HCT116 (cell line): ENCODE results near the gene CHST11. TPM values are rescaled to one million over a fixed set of nuclear protein-coding genes. Genes with fewer than 3 reads are reported as not detected.

Source experiments
- ATAC-seq: fragments of 200-7000 bp; cut with Tn5 transposase; 2 replicates; pipeline ENCODE4 v1.9.1; 2020; ENCODE audit warnings: mild to moderate bottlenecking, moderate library complexity
- BruUV-seq: library from RNA; stranded (reverse); fragments of 400-500 nt; replicated peaks from 2 replicates; lab custom pipeline; 2021; lab: Mats Ljungman, UMichigan
- CTCF ChIA-PET: fragments of 300-600 bp; sonication (Branson Sonifier 250); formaldehyde crosslinking; loops from one replicate; lab custom pipeline; 2021; ENCODE audit warnings: antibody characterized with exemption; lab: Charles Lee
- POLR2A ChIA-PET: fragments of 300-600, 350-600 bp; sonication (Branson Sonifier 250); formaldehyde crosslinking; loops from one replicate; lab custom pipeline; 2021; ENCODE audit warnings: antibody characterized with exemption; lab: Charles Lee
- RAD21 ChIA-PET, 2 experiments: fragments of 300-600 bp; sonication (Branson Sonifier 250); formaldehyde crosslinking; loops; one replicate each; lab custom pipeline; 2023; ENCODE audit warnings: low total read pairs in 2 of 2; ENCODE audit not compliant: uncharacterized antibody in 2 of 2, unreplicated experiment in 2 of 2, low non-redundant PET in 1 of 2; lab: Charles Lee
- DNase-seq: peaks from one replicate; pipeline ENCODE4 v3.0.0-alpha.2; 2010; ENCODE audit warnings: low read depth, low spot score
- H2AFZ ChIP-seq: fragments of 200-600 bp; shearing (Covaris generic), sonication (generic); 2 replicates; pipeline ENCODE4 v1.6.1; 2017; ENCODE audit warnings: low read depth, mixed run types, mixed read lengths, antibody characterized with exemption, low read length; ENCODE audit not compliant: poor library complexity, severe bottlenecking
- H3K27ac ChIP-seq: 2 replicates; pipeline ENCODE4 v1.5.1; 2012; ENCODE audit warnings: low read depth, low read length
- H3K27me3 ChIP-seq: fragments of 200-600 bp; sonication (generic); 2 replicates; pipeline ENCODE4 v1.6.1; 2016; ENCODE audit warnings: mixed run types, low read length, mixed read lengths; ENCODE audit not compliant: insufficient read depth
- H3K36me3 ChIP-seq, 2 experiments: fragments of 200-500 bp in 1 of 2; fragments of 200-600 bp in 1 of 2; sonication (Bioruptor generic) in 1 of 2; sonication (generic) in 1 of 2; 2 replicates each; pipeline versions ENCODE4 v1.5.1 to v1.6.1; 2014 to 2016; ENCODE audit warnings: low read length in 2 of 2, inconsistent platforms in 1 of 2, mixed read lengths in 1 of 2, mixed run types in 1 of 2; ENCODE audit not compliant: insufficient read depth in 2 of 2, control insufficient read depth in 1 of 2
- H3K4me1 ChIP-seq, 2 experiments: fragments of 200-600 bp in 1 of 2; sonication (generic) in 1 of 2; 2 replicates each; pipeline versions ENCODE4 v1.5.1 to v1.6.1; 2012 to 2017; ENCODE audit warnings: low read length in 2 of 2, inconsistent platforms in 1 of 2, mild to moderate bottlenecking in 1 of 2, mixed read lengths in 1 of 2, mixed run types in 1 of 2, moderate library complexity in 1 of 2; ENCODE audit not compliant: insufficient read depth in 2 of 2, control insufficient read depth in 1 of 2
- H3K4me2 ChIP-seq: fragments of 200-600 bp; sonication (generic); 2 replicates; pipeline ENCODE4 v1.6.1; 2017; ENCODE audit warnings: mixed run types, low read length, mixed read lengths
- H3K4me3 ChIP-seq, 2 experiments: fragments of 200-600 bp in 1 of 2; sonication (generic) in 1 of 2; replicated peaks in 1 of 2; 2 replicates each; pipeline ENCODE4 v1.5.1; 2011 to 2016; ENCODE audit warnings: low read length in 2 of 2, control low read depth in 1 of 2, low read depth in 1 of 2, mild to moderate bottlenecking in 1 of 2, mixed read lengths in 1 of 2, mixed run types in 1 of 2
- H3K79me2 ChIP-seq: fragments of 200-600 bp; sonication (generic); 2 replicates; pipeline ENCODE4 v1.6.1; 2017; ENCODE audit warnings: mild to moderate bottlenecking, mixed run types, low read length, moderate library complexity, mixed read lengths; ENCODE audit not compliant: insufficient read depth
- H3K9ac ChIP-seq: fragments of 200-600 bp; sonication (generic); 2 replicates; pipeline ENCODE4 v1.6.1; 2016; ENCODE audit warnings: low read length, mixed read lengths
- H3K9me2 ChIP-seq: fragments of 200-600 bp; sonication (generic), shearing (Covaris generic); 2 replicates; pipeline ENCODE4 v1.6.1; 2017; ENCODE audit warnings: mixed run types, mild to moderate bottlenecking, moderate library complexity; ENCODE audit not compliant: insufficient read depth
- H3K9me3 ChIP-seq, 2 experiments: fragments of 200-500 bp in 1 of 2; fragments of 200-600 bp in 1 of 2; sonication (Bioruptor generic) in 1 of 2; sonication (generic) in 1 of 2; 2 replicates each; pipeline ENCODE4 v1.6.1; 2014 to 2017; ENCODE audit warnings: low read length in 2 of 2, mixed read lengths in 2 of 2, inconsistent platforms in 1 of 2, low read depth in 1 of 2, mild to moderate bottlenecking in 1 of 2, mixed run types in 1 of 2, moderate library complexity in 1 of 2; ENCODE audit not compliant: control insufficient read depth in 1 of 2, insufficient read depth in 1 of 2
- H4K20me1 ChIP-seq: fragments of 200-600 bp; sonication (generic), shearing (Covaris generic); 2 replicates; pipeline ENCODE4 v1.6.1; 2017; ENCODE audit warnings: mixed run types, mild to moderate bottlenecking, moderate library complexity; ENCODE audit not compliant: insufficient read depth
- ATF3 ChIP-seq: IDR thresholded peaks from 2 replicates; pipeline ENCODE4 v1.6.1; 2012
- CEBPB ChIP-seq: IDR thresholded peaks from 2 replicates; pipeline ENCODE4 v1.6.1; 2012; ENCODE audit warnings: low read depth
- EGR1 ChIP-seq: IDR thresholded peaks from 2 replicates; pipeline ENCODE4 v1.6.1; 2012; ENCODE audit warnings: low read depth
- ELF1 ChIP-seq: IDR thresholded peaks from 2 replicates; pipeline ENCODE4 v1.6.1; 2012; ENCODE audit warnings: low read depth, borderline replicate concordance
- EZH2 ChIP-seq: fragments of 200-600 bp; sonication (generic); IDR thresholded peaks from 2 replicates; pipeline ENCODE4 v1.6.1; 2017; ENCODE audit warnings: antibody characterized with exemption, mixed run types
- EZH2phosphoT487 ChIP-seq: fragments of 200-600 bp; IDR thresholded peaks from 2 replicates; pipeline ENCODE4 v1.6.1; 2018; ENCODE audit warnings: antibody characterized with exemption, borderline replicate concordance
- FOSL1 ChIP-seq: IDR thresholded peaks from 2 replicates; pipeline ENCODE4 v1.6.1; 2012; ENCODE audit warnings: low read depth
- SIN3A ChIP-seq: IDR thresholded peaks from 2 replicates; pipeline ENCODE4 v1.6.1; 2012; ENCODE audit warnings: low read depth
- SP1 ChIP-seq: IDR thresholded peaks from 2 replicates; pipeline ENCODE4 v1.6.1; 2012; ENCODE audit warnings: low read depth
- SRF ChIP-seq: IDR thresholded peaks from 2 replicates; pipeline ENCODE4 v1.6.1; 2012; ENCODE audit warnings: low read depth
- TCF7L2 ChIP-seq: IDR thresholded peaks from 2 replicates; pipeline ENCODE4 v1.7.0; 2011; ENCODE audit warnings: borderline replicate concordance, inconsistent platforms; ENCODE audit not compliant: insufficient read depth, insufficient read length; ENCODE audit errors: extremely low read depth
- ZFX ChIP-seq: fragments of 450-650 bp; IDR thresholded peaks from 2 replicates; pipeline ENCODE4 v1.6.1; 2017
- ZNF274 ChIP-seq: fragments of 200-500 bp; sonication (Bioruptor generic); IDR thresholded peaks from 2 replicates; pipeline ENCODE4 v1.6.1; 2014; ENCODE audit warnings: mild to moderate bottlenecking, low read depth, low read length, inconsistent platforms
- intact Hi-C: fragments of 100-400 bp; cut with micrococcal nuclease; formaldehyde crosslinking; loops from 2 replicates; pipeline ENCODE4 v1.10.0; 2022
- total RNA-seq: library from RNA; stranded (reverse); gene quantifications from one replicate; pipeline ENCODE4 v1.2.1, GENCODE V29; 2021; ENCODE audit not compliant: unreplicated experiment

Gene CHST11
- total RNA-seq, 1 experiment from 2014 or later: 10.1 TPM

- no peaks in the 10 kb centered on the region for H3K79me2 ChIP-seq
- no TSS peak for BruUV-seq
- DNase-seq (no peak), ATAC-seq (no peak)
- H3K4me1 ChIP-seq: no peaks in the 10 kb centered on the region
- H3K4me3 ChIP-seq: no peak overlapping the region
- no peaks in the 10 kb centered on the region for H3K9me3 ChIP-seq
- no peak overlapping the region for H3K4me2 ChIP-seq
- no peaks in the 10 kb centered on the region for H3K27me3 ChIP-seq
- H3K36me3 ChIP-seq: no peaks in the 10 kb centered on the region
- TF ChIP-seq FOSL1: no peak
- TF ChIP-seq ZNF274: no peak
- TF ChIP-seq EZH2: no peak
- no peak for TF ChIP-seq EGR1
- TF ChIP-seq CEBPB: no peak
- no peak for TF ChIP-seq SP1
- TF ChIP-seq ATF3: no peak
- TF ChIP-seq EZH2phosphoT487: no peak
- TF ChIP-seq SRF: no peak
- no peak for TF ChIP-seq ZFX
- intact Hi-C loops: no loop called here
- no peaks in the 10 kb centered on the region for H3K9me2 ChIP-seq
- RAD21 ChIA-PET: no interaction called here
- H3K27ac ChIP-seq: no peak overlapping the region
- CTCF ChIA-PET: no interaction called here
- H2AFZ ChIP-seq: no peak overlapping the region
- H4K20me1 ChIP-seq: no peaks in the 10 kb centered on the region
- POLR2A ChIA-PET: no interaction called here
- H3K9ac ChIP-seq: no peak overlapping the region
Measured at GRCh38 chr12:104536841-104537240, 80.1 kb downstream of the CHST11 start.

- no peaks in the 10 kb centered on the region for H3K27me3 ChIP-seq
- H3K9me3 ChIP-seq: no peaks in the 10 kb centered on the region
- no peak overlapping the region for H2AFZ ChIP-seq
- H4K20me1 ChIP-seq: no peaks in the 10 kb centered on the region
- H3K27ac ChIP-seq: no peak overlapping the region
- ATAC-seq: no peak
- no peaks in the 10 kb centered on the region for H3K4me1 ChIP-seq
- no peaks in the 10 kb centered on the region for H3K9me2 ChIP-seq
- BruUV-seq: no TSS peak
- ChIA-PET CTCF (no interaction called here), POLR2A (no interaction called here), RAD21 (no interaction called here)
- no peak overlapping the region for H3K9ac ChIP-seq
- intact Hi-C loops: no loop called here
- no peak overlapping the region for H3K4me2 ChIP-seq
- no peaks in the 10 kb centered on the region for H3K79me2 ChIP-seq
- no peaks in the 10 kb centered on the region for H3K36me3 ChIP-seq
- H3K4me3 ChIP-seq: no peak overlapping the region
- no peak for DNase-seq
- no peak for TF ChIP-seq FOSL1
- TF ChIP-seq SRF: no peak
- no peak for TF ChIP-seq ELF1
- TF ChIP-seq SIN3A: no peak
- TF ChIP-seq TCF7L2: no peak
Measured at GRCh38 chr12:104538056-104538455, 81.3 kb downstream of the CHST11 start.
